Activated CD4-positive, alpha-beta T cell treated with anti-CD3 and anti-CD28 coated beads, Interleukin-2, amount 10 ng/mL, durations not matched to agents 7 days and 5 days (primary cell): ENCODE data around the gene HDLBP. TPM values are rescaled to one million over a fixed set of nuclear protein-coding genes. Genes with fewer than 3 reads are reported as not detected.
"Not testable (repeated sequence)": the region's sequence is repeated elsewhere in the genome, so short reads cannot be mapped to it uniquely, and the experiment has no call there.

ENCODE experiments used
- CTCF ChIA-PET: fragments of 350-600 bp; sonication (Branson Sonifier 250); formaldehyde crosslinking; loops from one replicate; lab custom pipeline; 2021; ENCODE audit warnings: antibody characterized with exemption; lab: Charles Lee
- POLR2A ChIA-PET: fragments of 350-600 bp; sonication (Branson Sonifier 250); formaldehyde crosslinking; loops from one replicate; lab custom pipeline; 2021; ENCODE audit warnings: antibody characterized with exemption; lab: Charles Lee
- DNase-seq: peaks from one replicate; pipeline ENCODE4 v3.0.0-alpha.2; 2020
- H3K27ac Mint-ChIP-seq: one replicate; pipeline ENCODE4 v1.8.0; 2021; ENCODE audit warnings: mild to moderate bottlenecking, moderate library complexity, mixed read lengths
- H3K27me3 Mint-ChIP-seq: one replicate; pipeline ENCODE4 v1.8.0; 2021; ENCODE audit warnings: mixed read lengths
- H3K36me3 Mint-ChIP-seq: one replicate; pipeline ENCODE4 v1.8.0; 2021; ENCODE audit warnings: low read depth, mixed read lengths
- H3K4me1 Mint-ChIP-seq: one replicate; pipeline ENCODE4 v1.8.0; 2021; ENCODE audit warnings: mixed read lengths
- H3K4me3 Mint-ChIP-seq: one replicate; pipeline ENCODE4 v1.8.0; 2021; ENCODE audit warnings: mild to moderate bottlenecking, moderate library complexity, mixed read lengths
- H3K9me3 Mint-ChIP-seq: one replicate; pipeline ENCODE4 v1.8.0; 2021; ENCODE audit warnings: mixed read lengths
- total RNA-seq, 2 experiments: library from RNA; stranded (reverse); gene quantifications; one replicate each; pipeline ENCODE4 v1.2.3, GENCODE V29; 2021

HDLBP gene
- total RNA-seq, 2 experiments from 2014 or later: 198 to 203 TPM

DNA sequence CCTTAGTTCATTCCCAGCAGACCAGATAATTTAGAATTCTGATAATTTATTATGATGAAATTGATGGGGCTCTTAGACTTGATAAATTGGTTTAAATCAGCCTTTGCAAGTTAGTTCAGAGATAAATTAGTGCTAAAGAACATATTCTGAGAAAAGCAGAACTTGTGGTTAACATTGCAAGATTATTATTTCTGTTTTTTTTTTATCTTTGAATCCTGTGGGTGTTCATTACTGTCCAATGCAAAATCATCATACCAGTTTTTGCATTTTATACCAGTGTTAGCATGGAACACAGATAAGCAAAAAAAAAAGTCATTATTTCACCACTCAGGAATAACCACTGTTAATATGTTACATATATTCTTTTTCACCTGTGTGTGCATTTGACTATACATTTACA is 9.3 kb upstream of the HDLBP start:
- peaks cover 36% of the 10 kb centered on the region for H3K4me1 Mint-ChIP-seq
- H3K9me3 Mint-ChIP-seq: no peaks in the 10 kb centered on the region
- no peak overlapping the region for H3K27ac Mint-ChIP-seq
- no peak for DNase-seq
- no peak overlapping the region for H3K4me3 Mint-ChIP-seq
- POLR2A ChIA-PET: no interaction called here
- no peaks in the 10 kb centered on the region for H3K27me3 Mint-ChIP-seq
- CTCF ChIA-PET: interaction anchor here (1.1 kb wide), 1 partner anchor 49 kb away, joined by 3 read pairs; no protein-coding TSS in a partner anchor
- peaks cover 61% of the 10 kb centered on the region for H3K36me3 Mint-ChIP-seq

DNA sequence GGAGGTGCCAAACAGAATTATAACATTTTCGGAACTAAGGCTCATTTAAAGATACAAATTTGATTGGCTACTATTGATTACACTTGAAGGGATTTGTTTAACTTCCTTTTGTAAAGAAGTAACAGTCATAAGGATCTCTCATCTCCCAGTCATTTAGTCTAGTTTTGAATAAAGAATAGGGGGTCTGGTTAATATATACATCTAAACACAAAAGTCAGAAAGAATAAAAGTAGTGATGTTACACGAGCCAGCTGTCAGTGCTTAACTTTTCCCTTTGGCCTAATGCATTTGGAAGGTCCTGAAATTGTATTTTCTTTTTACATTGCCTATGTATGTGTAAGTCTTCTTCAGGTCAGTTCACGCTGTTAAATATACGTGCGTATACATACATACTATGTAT is 8.3 kb upstream of the HDLBP start:
- Mint-ChIP-seq H3K9me3 (no peaks in the 10 kb centered on the region), H3K4me1 (peaks cover 43% of the 10 kb centered on the region), H3K27ac (no peak overlapping the region), H3K36me3 (peaks cover 64% of the 10 kb centered on the region), H3K4me3 (no peak overlapping the region), H3K27me3 (no peaks in the 10 kb centered on the region)
- POLR2A ChIA-PET: no interaction called here
- no peak for DNase-seq
- CTCF ChIA-PET: no interaction called here

DNA sequence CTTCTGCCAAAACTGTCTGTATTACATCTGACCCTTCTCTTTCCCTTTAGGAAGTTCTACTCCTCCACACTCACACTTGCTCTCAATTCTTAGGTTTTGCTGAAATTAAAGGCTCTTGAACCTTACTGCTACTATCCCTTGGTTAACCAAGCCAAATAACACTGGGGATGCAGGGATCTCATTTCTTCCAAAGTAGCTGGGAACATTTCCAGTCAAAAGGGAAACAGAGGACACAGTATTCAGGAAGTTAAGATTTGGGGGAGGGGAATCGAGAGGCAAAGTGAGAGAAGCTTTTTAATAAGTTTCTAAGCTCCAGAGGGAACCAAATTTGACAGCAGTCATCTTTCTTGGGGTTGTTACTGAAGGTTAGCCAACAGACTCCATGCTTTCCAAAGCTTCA is 6.4 kb upstream of the HDLBP start:
- ChIA-PET POLR2A (no interaction called here), CTCF (interaction anchor here (0.8 to 1.1 kb wide), 2 partner anchors 9 to 23 kb away, joined by 4 read pairs; no protein-coding TSS in a partner anchor)
- Mint-ChIP-seq H3K36me3 (peaks cover 63% of the 10 kb centered on the region), H3K27me3 (no peaks in the 10 kb centered on the region), H3K9me3 (no peaks in the 10 kb centered on the region), H3K4me3 (no peak overlapping the region), H3K27ac (no peak overlapping the region), H3K4me1 (peaks cover 60% of the 10 kb centered on the region)
- DNase-seq: no peak

GRCh38 chr2:241321033-241321432 is 5.6 kb upstream of the HDLBP start:
- no peak overlapping the region for H3K27ac Mint-ChIP-seq
- no peak overlapping the region for H3K4me3 Mint-ChIP-seq
- H3K9me3 Mint-ChIP-seq: no peaks in the 10 kb centered on the region
- peaks cover 65% of the 10 kb centered on the region for H3K36me3 Mint-ChIP-seq
- no peak for DNase-seq
- ChIA-PET CTCF (no interaction called here), POLR2A (no interaction called here)
- H3K27me3 Mint-ChIP-seq: no peaks in the 10 kb centered on the region
- H3K4me1 Mint-ChIP-seq: peaks cover 62% of the 10 kb centered on the region

DNA sequence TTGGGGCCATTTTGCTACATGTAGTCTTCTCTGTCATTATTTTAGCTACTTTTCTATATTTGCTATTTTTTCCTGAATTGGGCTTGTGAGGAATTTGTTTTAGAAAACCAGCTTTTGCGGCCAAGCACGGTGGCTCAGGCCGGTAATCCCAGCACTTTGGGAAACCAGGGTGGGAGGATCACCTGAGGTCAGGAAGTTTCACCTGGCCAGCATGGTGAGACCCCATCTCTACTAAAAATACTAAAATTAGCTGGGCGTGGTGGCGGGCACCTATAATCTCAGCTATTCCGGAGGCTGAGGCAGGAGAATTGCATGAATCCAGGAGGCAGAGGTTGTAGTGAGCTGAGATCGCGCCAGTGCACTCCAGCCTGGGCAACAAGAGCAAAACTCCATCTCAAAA is 4.9 kb upstream of the HDLBP start:
- H3K27me3 Mint-ChIP-seq: no peaks in the 10 kb centered on the region
- POLR2A ChIA-PET: no interaction called here
- H3K36me3 Mint-ChIP-seq: peaks cover 61% of the 10 kb centered on the region
- CTCF ChIA-PET: no interaction called here
- DNase-seq: no peak
- H3K9me3 Mint-ChIP-seq: no peaks in the 10 kb centered on the region
- H3K27ac Mint-ChIP-seq: no peak overlapping the region
- peaks cover 62% of the 10 kb centered on the region for H3K4me1 Mint-ChIP-seq
- H3K4me3 Mint-ChIP-seq: no peak overlapping the region

GRCh38 chr2:241318830-241319229 is 3.4 kb upstream of the HDLBP start:
- CTCF ChIA-PET, H3K27ac Mint-ChIP-seq, H3K4me3 Mint-ChIP-seq, H3K9me3 Mint-ChIP-seq, DNase-seq, H3K27me3 Mint-ChIP-seq, POLR2A ChIA-PET: not testable (repeated sequence)
- Mint-ChIP-seq H3K4me1 (peaks cover 65% of the 10 kb centered on the region), H3K36me3 (peaks cover 51% of the 10 kb centered on the region)

- Mint-ChIP-seq H3K4me1 (peaks cover 73% of the 10 kb centered on the region), H3K4me3 (peak overlapping the region; percentile 89), H3K27me3 (no peaks in the 10 kb centered on the region), H3K36me3 (peaks cover 50% of the 10 kb centered on the region), H3K27ac (peak overlapping the region; percentile 98), H3K9me3 (no peaks in the 10 kb centered on the region)
- POLR2A ChIA-PET: no interaction called here
- DNase-seq: no peak
- CTCF ChIA-PET: no interaction called here
Observed at GRCh38 chr2:241317391-241317790, 1.9 kb upstream of the HDLBP start.

DNA sequence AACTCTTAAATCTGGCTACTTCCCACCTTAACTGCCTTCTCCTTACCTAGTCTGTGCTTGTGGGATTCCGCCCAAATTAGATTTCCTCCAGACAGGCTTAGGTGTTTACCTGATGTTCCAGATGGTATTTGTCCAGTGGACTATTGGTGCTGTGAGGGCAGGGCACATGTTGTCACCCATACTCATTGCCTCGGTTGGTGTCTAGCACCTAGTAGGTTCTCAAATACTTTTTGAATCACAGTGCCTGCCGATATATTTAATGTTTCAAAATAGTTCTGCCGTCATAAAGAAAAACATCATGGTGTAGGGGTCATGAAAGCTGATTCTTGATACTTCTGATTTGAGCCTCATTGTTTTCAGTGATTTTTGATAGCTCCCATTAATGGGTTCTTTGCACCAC is 1.4 kb upstream of the HDLBP start:
- H3K9me3 Mint-ChIP-seq: no peaks in the 10 kb centered on the region
- peak overlapping the region; percentile 98 for H3K27ac Mint-ChIP-seq
- no peak for DNase-seq
- ChIA-PET POLR2A (no interaction called here), CTCF (interaction anchor here (1.0 kb wide), 1 partner anchor 15 kb away, joined by 3 read pairs; no protein-coding TSS in a partner anchor)
- peak overlapping the region; percentile 89 for H3K4me3 Mint-ChIP-seq
- H3K36me3 Mint-ChIP-seq: peaks cover 49% of the 10 kb centered on the region
- H3K27me3 Mint-ChIP-seq: no peaks in the 10 kb centered on the region
- H3K4me1 Mint-ChIP-seq: peaks cover 74% of the 10 kb centered on the region

GRCh38 chr2:241315879-241316631 is 583 bp upstream of the HDLBP start, which contains the start of gene SEPTIN2:
TSS of gene SEPTIN2 (plus strand) at chr2:241315925. CDS start at chr2:241324233, 8,308 bp downstream.
- peak within 1 kb of the TSS; percentile 89 for H3K4me3 Mint-ChIP-seq
- H3K27ac Mint-ChIP-seq: peak within 1 kb of the TSS; percentile 98
- H3K9me3 Mint-ChIP-seq: no peaks in the 10 kb centered on the region
- H3K27me3 Mint-ChIP-seq: no peaks in the 10 kb centered on the region
- peaks cover 41% of the 10 kb centered on the region for H3K36me3 Mint-ChIP-seq
- H3K4me1 Mint-ChIP-seq: peaks cover 74% of the 10 kb centered on the region
- ChIA-PET POLR2A (no interaction called here), CTCF (interaction anchor here (1.0 kb wide), 1 partner anchor 16 kb away, joined by 3 read pairs; no protein-coding TSS in a partner anchor)
- DNase-seq: no peak

DNA sequence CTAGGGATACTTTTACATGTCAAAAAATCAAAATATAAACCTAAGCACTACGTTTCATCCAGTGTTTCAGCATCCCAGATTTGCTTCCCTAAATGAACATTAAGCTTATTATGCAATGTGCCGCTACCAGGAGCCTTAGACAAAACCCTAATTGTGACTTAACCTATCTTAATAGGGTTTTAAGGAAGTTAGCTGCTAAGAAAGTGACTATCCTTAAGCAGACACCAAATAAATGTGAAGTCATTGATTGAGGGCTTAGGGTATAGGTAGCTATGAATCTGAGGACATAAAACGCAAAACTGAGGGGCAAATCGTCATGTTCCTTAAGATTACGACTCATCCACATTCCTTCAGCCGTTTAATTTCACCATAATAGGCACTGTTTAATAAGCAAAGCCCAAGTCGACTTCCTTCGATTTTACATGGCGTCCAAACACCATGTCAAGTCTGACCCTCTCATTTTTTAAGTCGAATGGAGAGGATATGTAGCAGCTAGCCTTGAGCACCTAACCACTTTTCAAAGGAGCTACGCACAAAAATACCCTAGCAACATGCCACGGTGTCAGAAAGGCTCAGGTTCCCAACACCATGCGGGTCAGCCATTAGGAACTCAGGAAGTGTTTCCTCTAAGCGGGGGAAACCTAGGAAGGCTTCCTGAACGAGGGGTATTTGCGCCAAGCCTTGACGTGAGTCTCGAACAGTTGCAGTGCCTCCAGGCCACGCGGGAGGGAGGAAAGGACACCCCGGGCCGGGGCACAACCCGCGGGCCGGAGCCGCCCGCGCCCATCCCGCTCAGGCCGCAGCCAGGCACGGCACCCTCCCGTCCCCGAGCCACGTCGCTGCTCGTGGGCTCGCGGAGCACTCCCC is 1.0 kb downstream of the HDLBP start:
- H3K4me1 Mint-ChIP-seq: peaks cover 73% of the 10 kb centered on the region
- DNase-seq: no peak
- peaks cover 35% of the 10 kb centered on the region for H3K36me3 Mint-ChIP-seq
- POLR2A ChIA-PET: interaction anchor here (0.6 kb wide), 1 partner anchor 15 kb away, joined by 3 read pairs; no protein-coding TSS in a partner anchor
- H3K9me3 Mint-ChIP-seq: no peaks in the 10 kb centered on the region
- CTCF ChIA-PET: interaction anchor here (0.9 to 1.8 kb wide), 4 partner anchors 11 to 41 kb away, joined by 3 to 6 read pairs (median 4); no protein-coding TSS in a partner anchor
- no peaks in the 10 kb centered on the region for H3K27me3 Mint-ChIP-seq
- peak overlapping the region; percentile 98 for H3K27ac Mint-ChIP-seq
- H3K4me3 Mint-ChIP-seq: peak overlapping the region; percentile 89

- Mint-ChIP-seq H3K36me3 (peaks cover 37% of the 10 kb centered on the region), H3K4me1 (peaks cover 76% of the 10 kb centered on the region), H3K27me3 (no peaks in the 10 kb centered on the region), H3K4me3 (peak overlapping the region; percentile 89), H3K27ac (peak overlapping the region; percentile 98), H3K9me3 (no peaks in the 10 kb centered on the region)
- ChIA-PET POLR2A (no interaction called here), CTCF (interaction anchor here (0.9 to 1.8 kb wide), 3 partner anchors 10 to 40 kb away, joined by 3 to 6 read pairs (median 5); no protein-coding TSS in a partner anchor)
- no peak for DNase-seq
Observed at GRCh38 chr2:241313543-241314095, 1.9 kb downstream of the HDLBP start.

DNA sequence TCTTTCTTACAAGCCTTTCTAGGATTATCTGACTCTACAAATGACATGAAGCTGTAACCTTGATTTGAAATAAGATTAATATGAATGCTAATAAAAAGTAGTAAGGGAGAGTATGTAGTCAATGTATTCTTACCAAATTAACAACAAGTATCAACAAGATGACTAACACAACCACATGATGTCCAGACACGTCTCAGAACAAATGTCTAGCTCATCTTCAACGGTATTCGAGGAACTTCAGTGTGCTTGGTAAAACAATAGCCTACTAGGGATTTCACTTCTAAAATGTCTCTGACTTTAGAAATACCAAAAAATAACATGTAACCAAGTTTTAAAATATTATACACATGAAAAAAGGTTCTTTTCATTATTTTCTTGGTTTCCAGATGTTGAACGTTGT is 3.4 kb downstream of the HDLBP start:
- Mint-ChIP-seq H3K4me1 (peaks cover 74% of the 10 kb centered on the region), H3K27me3 (no peaks in the 10 kb centered on the region), H3K4me3 (no peak overlapping the region), H3K36me3 (peaks cover 32% of the 10 kb centered on the region), H3K27ac (no peak overlapping the region), H3K9me3 (no peaks in the 10 kb centered on the region)
- POLR2A ChIA-PET: no interaction called here
- CTCF ChIA-PET: no interaction called here
- DNase-seq: no peak
